ENCODE measurements around the gene PCDHGA1. TPM values are rescaled to one million over a fixed set of nuclear protein-coding genes. Genes with fewer than 3 reads are reported as not detected.

Gene PCDHGA1
- polyA plus RNA-seq, 1 donor (not counting 4 experiments of a cell fraction or from before 2014, with no cell fraction given): 0.09 TPM

DNA sequence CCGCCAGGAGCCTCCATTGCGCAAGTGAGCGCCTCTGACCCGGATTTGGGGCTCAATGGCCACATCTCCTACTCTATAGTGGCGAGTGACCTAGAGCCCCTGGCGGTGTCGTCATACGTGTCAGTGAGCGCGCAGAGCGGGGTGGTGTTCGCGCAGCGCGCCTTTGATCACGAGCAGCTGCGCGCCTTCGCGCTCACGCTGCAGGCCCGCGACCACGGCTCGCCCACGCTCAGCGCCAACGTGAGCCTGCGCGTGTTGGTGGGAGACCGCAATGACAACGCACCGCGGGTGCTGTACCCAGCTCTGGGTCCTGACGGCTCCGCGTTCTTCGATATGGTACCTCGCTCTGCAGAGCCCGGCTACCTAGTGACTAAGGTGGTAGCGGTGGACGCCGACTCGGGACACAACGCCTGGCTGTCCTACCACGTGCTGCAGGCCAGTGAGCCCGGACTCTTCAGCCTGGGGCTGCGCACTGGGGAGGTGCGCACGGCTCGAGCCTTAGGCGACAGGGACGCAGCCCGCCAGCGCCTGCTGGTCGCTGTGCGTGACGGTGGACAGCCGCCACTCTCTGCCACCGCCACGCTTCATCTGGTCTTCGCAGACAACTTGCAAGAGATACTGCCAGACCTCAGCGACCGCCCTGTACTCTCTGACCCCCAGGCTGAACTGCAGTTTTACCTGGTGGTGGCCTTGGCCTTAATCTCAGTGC, 79.4 kb downstream of the PCDHGA1 start:
- H3K9me3 ChIP-seq (ENCODE audit: control insufficient read depth, low read depth, low read length): peaks cover 22% of the 10 kb centered on the region
- TF ChIP-seq EZH2 (IDR thresholded peaks at IDR 0.05; ENCODE audit: low read length): no peak
- TF ChIP-seq, protein P1, sequence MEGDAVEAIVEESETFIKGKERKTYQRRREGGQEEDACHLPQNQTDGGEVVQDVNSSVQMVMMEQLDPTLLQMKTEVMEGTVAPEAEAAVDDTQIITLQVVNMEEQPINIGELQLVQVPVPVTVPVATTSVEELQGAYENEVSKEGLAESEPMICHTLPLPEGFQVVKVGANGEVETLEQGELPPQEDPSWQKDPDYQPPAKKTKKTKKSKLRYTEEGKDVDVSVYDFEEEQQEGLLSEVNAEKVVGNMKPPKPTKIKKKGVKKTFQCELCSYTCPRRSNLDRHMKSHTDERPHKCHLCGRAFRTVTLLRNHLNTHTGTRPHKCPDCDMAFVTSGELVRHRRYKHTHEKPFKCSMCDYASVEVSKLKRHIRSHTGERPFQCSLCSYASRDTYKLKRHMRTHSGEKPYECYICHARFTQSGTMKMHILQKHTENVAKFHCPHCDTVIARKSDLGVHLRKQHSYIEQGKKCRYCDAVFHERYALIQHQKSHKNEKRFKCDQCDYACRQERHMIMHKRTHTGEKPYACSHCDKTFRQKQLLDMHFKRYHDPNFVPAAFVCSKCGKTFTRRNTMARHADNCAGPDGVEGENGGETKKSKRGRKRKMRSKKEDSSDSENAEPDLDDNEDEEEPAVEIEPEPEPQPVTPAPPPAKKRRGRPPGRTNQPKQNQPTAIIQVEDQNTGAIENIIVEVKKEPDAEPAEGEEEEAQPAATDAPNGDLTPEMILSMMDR (optimal IDR thresholded peaks at IDR 0.05 in 1 of 3, IDR thresholded peaks at IDR 0.05 in 1 of 3, conservative IDR thresholded peaks at IDR 0.05 in 1 of 3; ENCODE audit: extremely low read depth in 1 of 3, insufficient read depth in 2 of 3, low read length in 3 of 3): no peak
- no peaks in the 10 kb centered on the region for H4K20me1 ChIP-seq (ENCODE audit: control insufficient read depth, extremely low read depth, insufficient read depth, low read length)
- H3K36me3 ChIP-seq (ENCODE audit: control insufficient read depth in 2 of 2, extremely low read depth in 1 of 2, insufficient read depth in 2 of 2, low read length in 2 of 2): no peaks in the 10 kb centered on the region
- H3K4me2 ChIP-seq (ENCODE audit: control insufficient read depth, extremely low read depth, insufficient read depth, low read depth, low read length): no peak overlapping the region
- no peaks in the 10 kb centered on the region for H3K79me2 ChIP-seq (ENCODE audit: control insufficient read depth, insufficient read depth, low read length)
- no peak overlapping the region for H2AFZ ChIP-seq (ENCODE audit: control insufficient read depth, low read length)
- H3K27ac ChIP-seq (ENCODE audit: control insufficient read depth, insufficient read depth, low read length): no peak overlapping the region
- no peak overlapping the region for H3K9ac ChIP-seq (ENCODE audit: control insufficient read depth, extremely low read depth, insufficient read depth, low read length)
- DNase-seq (ENCODE audit: low read depth, low spot score) (no peak), FAIRE-seq (no peak)
- H3K9me1 ChIP-seq (ENCODE audit: control insufficient read depth, extremely low read depth, insufficient read depth, low read length): no peaks in the 10 kb centered on the region
- dilution Hi-C loops (cut with MboI; ENCODE audit: extremely low pct_ligation_motif_present, low sequenced_read_pairs): no loop called here
- no peak overlapping the region for H3K4me3 ChIP-seq (ENCODE audit: control insufficient read depth in 2 of 3, extremely low read depth in 1 of 3, insufficient read depth in 2 of 3, low read depth in 1 of 3, low read length in 3 of 3)
- peaks cover 15% of the 10 kb centered on the region for H3K27me3 ChIP-seq (ENCODE audit: control insufficient read depth, extremely low read depth, insufficient read depth, low read length)
- peaks cover 5% of the 10 kb centered on the region for H3K4me1 ChIP-seq (ENCODE audit: control insufficient read depth, extremely low read depth, insufficient read depth, low read length)

DNA sequence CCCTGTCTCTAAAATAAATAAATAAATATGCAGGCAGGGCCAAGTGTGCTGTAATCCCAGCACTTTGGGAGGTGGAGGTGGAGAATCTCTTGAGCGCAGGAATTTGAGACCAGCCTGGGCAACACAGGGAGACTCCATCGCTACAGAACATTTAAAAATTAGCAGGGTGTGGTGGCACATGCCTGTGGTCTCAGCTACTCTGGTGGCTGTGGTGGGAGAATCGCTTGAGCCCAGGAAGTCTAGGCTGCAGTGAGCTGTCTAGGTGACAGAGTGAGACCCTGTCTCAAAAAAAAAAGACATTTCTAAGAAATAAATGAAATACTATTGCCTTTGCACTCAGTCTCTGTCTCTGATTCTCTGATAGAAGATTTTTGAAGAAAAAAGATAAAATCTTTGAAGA, 81.3 kb downstream of the PCDHGA1 start:
- no peak overlapping the region for H3K4me2 ChIP-seq (ENCODE audit: control insufficient read depth, extremely low read depth, insufficient read depth, low read depth, low read length)
- no peak overlapping the region for H3K9ac ChIP-seq (ENCODE audit: control insufficient read depth, extremely low read depth, insufficient read depth, low read length)
- FAIRE-seq (no peak), DNase-seq (ENCODE audit: low read depth, low spot score) (no peak)
- peaks cover 23% of the 10 kb centered on the region for H3K9me3 ChIP-seq (ENCODE audit: control insufficient read depth, low read depth, low read length)
- H3K27ac ChIP-seq (ENCODE audit: control insufficient read depth, insufficient read depth, low read length): no peak overlapping the region
- no peak overlapping the region for H3K4me3 ChIP-seq (ENCODE audit: control insufficient read depth in 2 of 3, extremely low read depth in 1 of 3, insufficient read depth in 2 of 3, low read depth in 1 of 3, low read length in 3 of 3)
- dilution Hi-C loops (cut with MboI; ENCODE audit: extremely low pct_ligation_motif_present, low sequenced_read_pairs): no loop called here
- H3K79me2 ChIP-seq (ENCODE audit: control insufficient read depth, insufficient read depth, low read length): no peaks in the 10 kb centered on the region
- H3K36me3 ChIP-seq (ENCODE audit: control insufficient read depth in 2 of 2, extremely low read depth in 1 of 2, insufficient read depth in 2 of 2, low read length in 2 of 2): no peaks in the 10 kb centered on the region
- H2AFZ ChIP-seq (ENCODE audit: control insufficient read depth, low read length): no peak overlapping the region
- no peak for TF ChIP-seq EZH2 (IDR thresholded peaks at IDR 0.05; ENCODE audit: low read length)
- TF ChIP-seq, protein P1 (optimal IDR thresholded peaks at IDR 0.05 in 1 of 3, IDR thresholded peaks at IDR 0.05 in 1 of 3, conservative IDR thresholded peaks at IDR 0.05 in 1 of 3; ENCODE audit: extremely low read depth in 1 of 3, insufficient read depth in 2 of 3, low read length in 3 of 3): no peak
- H3K4me1 ChIP-seq (ENCODE audit: control insufficient read depth, extremely low read depth, insufficient read depth, low read length): peaks cover 5% of the 10 kb centered on the region
- peaks cover 15% of the 10 kb centered on the region for H3K27me3 ChIP-seq (ENCODE audit: control insufficient read depth, extremely low read depth, insufficient read depth, low read length)
- no peaks in the 10 kb centered on the region for H3K9me1 ChIP-seq (ENCODE audit: control insufficient read depth, extremely low read depth, insufficient read depth, low read length)
- H4K20me1 ChIP-seq (ENCODE audit: control insufficient read depth, extremely low read depth, insufficient read depth, low read length): no peaks in the 10 kb centered on the region

Data from keratinocyte (primary cell).